HCT116 (cell line): ENCODE results near the gene MTMR6. TPM values are rescaled to one million over a fixed set of nuclear protein-coding genes. Genes with fewer than 3 reads are reported as not detected.

Experiments used
- ATAC-seq: fragments of 200-7000 bp; cut with Tn5 transposase; 2 replicates; pipeline ENCODE4 v1.9.1; 2020; ENCODE audit warnings: mild to moderate bottlenecking, moderate library complexity
- BruUV-seq: library from RNA; stranded (reverse); fragments of 400-500 nt; replicated peaks from 2 replicates; lab custom pipeline; 2021; lab: Mats Ljungman, UMichigan
- CTCF ChIA-PET: fragments of 300-600 bp; sonication (Branson Sonifier 250); formaldehyde crosslinking; loops from one replicate; lab custom pipeline; 2021; ENCODE audit warnings: antibody characterized with exemption; lab: Charles Lee
- POLR2A ChIA-PET: fragments of 300-600, 350-600 bp; sonication (Branson Sonifier 250); formaldehyde crosslinking; loops from one replicate; lab custom pipeline; 2021; ENCODE audit warnings: antibody characterized with exemption; lab: Charles Lee
- RAD21 ChIA-PET, 2 experiments: fragments of 300-600 bp; sonication (Branson Sonifier 250); formaldehyde crosslinking; loops; one replicate each; lab custom pipeline; 2023; ENCODE audit warnings: low total read pairs in 2 of 2; ENCODE audit not compliant: uncharacterized antibody in 2 of 2, unreplicated experiment in 2 of 2, low non-redundant PET in 1 of 2; lab: Charles Lee
- DNase-seq: peaks from one replicate; pipeline ENCODE4 v3.0.0-alpha.2; 2010; ENCODE audit warnings: low read depth, low spot score
- H2AFZ ChIP-seq: fragments of 200-600 bp; shearing (Covaris generic), sonication (generic); 2 replicates; pipeline ENCODE4 v1.6.1; 2017; ENCODE audit warnings: low read depth, mixed run types, mixed read lengths, antibody characterized with exemption, low read length; ENCODE audit not compliant: poor library complexity, severe bottlenecking
- H3K27ac ChIP-seq: 2 replicates; pipeline ENCODE4 v1.5.1; 2012; ENCODE audit warnings: low read depth, low read length
- H3K27me3 ChIP-seq: fragments of 200-600 bp; sonication (generic); 2 replicates; pipeline ENCODE4 v1.6.1; 2016; ENCODE audit warnings: mixed run types, low read length, mixed read lengths; ENCODE audit not compliant: insufficient read depth
- H3K36me3 ChIP-seq, 2 experiments: fragments of 200-500 bp in 1 of 2; fragments of 200-600 bp in 1 of 2; sonication (Bioruptor generic) in 1 of 2; sonication (generic) in 1 of 2; 2 replicates each; pipeline versions ENCODE4 v1.5.1 to v1.6.1; 2014 to 2016; ENCODE audit warnings: low read length in 2 of 2, inconsistent platforms in 1 of 2, mixed read lengths in 1 of 2, mixed run types in 1 of 2; ENCODE audit not compliant: insufficient read depth in 2 of 2, control insufficient read depth in 1 of 2
- H3K4me1 ChIP-seq, 2 experiments: fragments of 200-600 bp in 1 of 2; sonication (generic) in 1 of 2; 2 replicates each; pipeline versions ENCODE4 v1.5.1 to v1.6.1; 2012 to 2017; ENCODE audit warnings: low read length in 2 of 2, inconsistent platforms in 1 of 2, mild to moderate bottlenecking in 1 of 2, mixed read lengths in 1 of 2, mixed run types in 1 of 2, moderate library complexity in 1 of 2; ENCODE audit not compliant: insufficient read depth in 2 of 2, control insufficient read depth in 1 of 2
- H3K4me2 ChIP-seq: fragments of 200-600 bp; sonication (generic); 2 replicates; pipeline ENCODE4 v1.6.1; 2017; ENCODE audit warnings: mixed run types, low read length, mixed read lengths
- H3K4me3 ChIP-seq, 2 experiments: fragments of 200-600 bp in 1 of 2; sonication (generic) in 1 of 2; replicated peaks in 1 of 2; 2 replicates each; pipeline ENCODE4 v1.5.1; 2011 to 2016; ENCODE audit warnings: low read length in 2 of 2, control low read depth in 1 of 2, low read depth in 1 of 2, mild to moderate bottlenecking in 1 of 2, mixed read lengths in 1 of 2, mixed run types in 1 of 2
- H3K79me2 ChIP-seq: fragments of 200-600 bp; sonication (generic); 2 replicates; pipeline ENCODE4 v1.6.1; 2017; ENCODE audit warnings: mild to moderate bottlenecking, mixed run types, low read length, moderate library complexity, mixed read lengths; ENCODE audit not compliant: insufficient read depth
- H3K9ac ChIP-seq: fragments of 200-600 bp; sonication (generic); 2 replicates; pipeline ENCODE4 v1.6.1; 2016; ENCODE audit warnings: low read length, mixed read lengths
- H3K9me2 ChIP-seq: fragments of 200-600 bp; sonication (generic), shearing (Covaris generic); 2 replicates; pipeline ENCODE4 v1.6.1; 2017; ENCODE audit warnings: mixed run types, mild to moderate bottlenecking, moderate library complexity; ENCODE audit not compliant: insufficient read depth
- H3K9me3 ChIP-seq, 2 experiments: fragments of 200-500 bp in 1 of 2; fragments of 200-600 bp in 1 of 2; sonication (Bioruptor generic) in 1 of 2; sonication (generic) in 1 of 2; 2 replicates each; pipeline ENCODE4 v1.6.1; 2014 to 2017; ENCODE audit warnings: low read length in 2 of 2, mixed read lengths in 2 of 2, inconsistent platforms in 1 of 2, low read depth in 1 of 2, mild to moderate bottlenecking in 1 of 2, mixed run types in 1 of 2, moderate library complexity in 1 of 2; ENCODE audit not compliant: control insufficient read depth in 1 of 2, insufficient read depth in 1 of 2
- H4K20me1 ChIP-seq: fragments of 200-600 bp; sonication (generic), shearing (Covaris generic); 2 replicates; pipeline ENCODE4 v1.6.1; 2017; ENCODE audit warnings: mixed run types, mild to moderate bottlenecking, moderate library complexity; ENCODE audit not compliant: insufficient read depth
- EGR1 ChIP-seq: IDR thresholded peaks from 2 replicates; pipeline ENCODE4 v1.6.1; 2012; ENCODE audit warnings: low read depth
- ELF1 ChIP-seq: IDR thresholded peaks from 2 replicates; pipeline ENCODE4 v1.6.1; 2012; ENCODE audit warnings: low read depth, borderline replicate concordance
- POLR2A ChIP-seq: IDR thresholded peaks from 2 replicates; pipeline ENCODE4 v1.7.0; 2011; ENCODE audit warnings: borderline replicate concordance; ENCODE audit not compliant: insufficient read depth, insufficient read length; ENCODE audit errors: extremely low read depth
- POLR2AphosphoS5 ChIP-seq: IDR thresholded peaks from 2 replicates; pipeline ENCODE4 v1.6.1; 2011; ENCODE audit warnings: mild to moderate bottlenecking, low read depth, low read length, moderate library complexity
- REST ChIP-seq: IDR thresholded peaks from 2 replicates; pipeline ENCODE4 v1.6.1; 2012; ENCODE audit warnings: low read depth
- SP1 ChIP-seq: IDR thresholded peaks from 2 replicates; pipeline ENCODE4 v1.6.1; 2012; ENCODE audit warnings: low read depth
- ZFX ChIP-seq: fragments of 450-650 bp; IDR thresholded peaks from 2 replicates; pipeline ENCODE4 v1.6.1; 2017
- intact Hi-C: fragments of 100-400 bp; cut with micrococcal nuclease; formaldehyde crosslinking; loops from 2 replicates; pipeline ENCODE4 v1.10.0; 2022
- total RNA-seq: library from RNA; stranded (reverse); gene quantifications from one replicate; pipeline ENCODE4 v1.2.1, GENCODE V29; 2021; ENCODE audit not compliant: unreplicated experiment

Gene MTMR6
- total RNA-seq, 1 experiment from 2014 or later, result 11.4 TPM

GRCh38 chr13:25288966-25289365, 1.7 kb upstream of the MTMR6 start:
- ATAC-seq (no peak), DNase-seq (no peak)
- Histone ChIP-seq H4K20me1 (no peaks in the 10 kb centered on the region), H3K27ac (no peak overlapping the region), H2AFZ (peak overlapping the region; percentile 97), H3K4me2 (no peak overlapping the region), H3K4me3 (no peak overlapping the region), H3K4me1 (peaks cover 10 to 20% of the 10 kb centered on the region in 2 experiments), H3K9me2 (no peaks in the 10 kb centered on the region), H3K79me2 (peaks cover 29% of the 10 kb centered on the region), H3K9ac (no peak overlapping the region), H3K9me3 (no peaks in the 10 kb centered on the region), H3K36me3 (no peaks in the 10 kb centered on the region), H3K27me3 (no peaks in the 10 kb centered on the region)
- BruUV-seq, result no TSS peak
- ChIA-PET CTCF (no interaction called here), POLR2A (no interaction called here), RAD21 (no interaction called here)
- intact Hi-C loops, result loop anchor here (10.0 kb wide), 1 partner anchor 64 kb away; no protein-coding TSS in a partner anchor
- TF ChIP-seq REST, result no peak
- no peak for TF ChIP-seq POLR2AphosphoS5
- no peak for TF ChIP-seq POLR2A
- no peak for TF ChIP-seq SP1
- no peak for TF ChIP-seq ZFX
- TF ChIP-seq ELF1, result no peak
- TF ChIP-seq EGR1, result no peak
